Measurements from ENCODE around the gene MRPL20. TPM values are rescaled to one million over a fixed set of nuclear protein-coding genes. Genes with fewer than 3 reads are reported as not detected.

MRPL20 gene
- total and polyA plus RNA-seq, 9 of the 15 experiments (the other 6 are each of a cell fraction or from before 2014, with no cell fraction given), result 180 to 671 (median 229) TPM

DNA sequence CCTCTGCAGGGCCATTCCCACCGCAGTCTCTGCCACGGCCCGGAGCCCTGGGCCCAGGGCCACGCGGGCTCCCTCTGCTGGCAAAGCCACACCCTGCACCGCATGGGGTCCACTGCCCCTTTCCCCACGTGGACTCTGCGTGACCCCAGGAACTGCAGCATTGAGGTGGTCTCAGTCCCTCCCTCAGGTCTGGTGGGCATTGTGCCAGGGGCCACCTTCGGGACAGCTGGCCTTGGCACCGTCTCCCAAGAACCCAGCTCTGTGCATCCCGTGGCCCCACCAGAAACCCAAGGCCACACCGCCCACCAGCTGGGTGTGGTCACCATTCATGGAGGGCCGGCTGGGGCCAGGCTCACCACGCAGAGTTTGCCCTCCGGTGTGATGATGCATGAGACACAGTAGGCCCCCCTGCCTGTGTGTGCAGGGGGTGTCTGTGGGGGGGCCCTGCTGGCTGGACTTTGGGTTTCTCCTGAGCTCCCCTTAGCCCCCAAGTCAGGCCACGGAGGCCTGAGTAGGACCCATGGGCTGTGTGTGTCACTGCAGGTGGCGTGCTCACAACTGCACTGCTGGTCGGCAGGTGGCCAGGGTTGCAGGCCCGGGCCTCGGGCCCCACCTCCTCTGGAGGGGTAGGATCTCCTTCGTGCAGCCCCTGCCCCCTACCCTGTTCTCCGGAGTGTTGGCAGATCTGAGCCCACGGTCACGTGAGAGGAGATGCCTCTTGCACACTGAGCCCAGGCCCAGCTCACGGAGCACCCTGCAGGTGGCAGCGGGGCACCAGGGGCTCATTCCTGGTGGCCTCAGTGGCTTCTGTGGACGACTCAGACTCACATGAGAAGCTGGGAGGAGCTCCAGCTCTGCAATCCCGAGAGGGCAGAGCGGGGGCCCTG lies 34.2 kb upstream of the MRPL20 start (continued):
- TF ChIP-seq, protein P1, sequence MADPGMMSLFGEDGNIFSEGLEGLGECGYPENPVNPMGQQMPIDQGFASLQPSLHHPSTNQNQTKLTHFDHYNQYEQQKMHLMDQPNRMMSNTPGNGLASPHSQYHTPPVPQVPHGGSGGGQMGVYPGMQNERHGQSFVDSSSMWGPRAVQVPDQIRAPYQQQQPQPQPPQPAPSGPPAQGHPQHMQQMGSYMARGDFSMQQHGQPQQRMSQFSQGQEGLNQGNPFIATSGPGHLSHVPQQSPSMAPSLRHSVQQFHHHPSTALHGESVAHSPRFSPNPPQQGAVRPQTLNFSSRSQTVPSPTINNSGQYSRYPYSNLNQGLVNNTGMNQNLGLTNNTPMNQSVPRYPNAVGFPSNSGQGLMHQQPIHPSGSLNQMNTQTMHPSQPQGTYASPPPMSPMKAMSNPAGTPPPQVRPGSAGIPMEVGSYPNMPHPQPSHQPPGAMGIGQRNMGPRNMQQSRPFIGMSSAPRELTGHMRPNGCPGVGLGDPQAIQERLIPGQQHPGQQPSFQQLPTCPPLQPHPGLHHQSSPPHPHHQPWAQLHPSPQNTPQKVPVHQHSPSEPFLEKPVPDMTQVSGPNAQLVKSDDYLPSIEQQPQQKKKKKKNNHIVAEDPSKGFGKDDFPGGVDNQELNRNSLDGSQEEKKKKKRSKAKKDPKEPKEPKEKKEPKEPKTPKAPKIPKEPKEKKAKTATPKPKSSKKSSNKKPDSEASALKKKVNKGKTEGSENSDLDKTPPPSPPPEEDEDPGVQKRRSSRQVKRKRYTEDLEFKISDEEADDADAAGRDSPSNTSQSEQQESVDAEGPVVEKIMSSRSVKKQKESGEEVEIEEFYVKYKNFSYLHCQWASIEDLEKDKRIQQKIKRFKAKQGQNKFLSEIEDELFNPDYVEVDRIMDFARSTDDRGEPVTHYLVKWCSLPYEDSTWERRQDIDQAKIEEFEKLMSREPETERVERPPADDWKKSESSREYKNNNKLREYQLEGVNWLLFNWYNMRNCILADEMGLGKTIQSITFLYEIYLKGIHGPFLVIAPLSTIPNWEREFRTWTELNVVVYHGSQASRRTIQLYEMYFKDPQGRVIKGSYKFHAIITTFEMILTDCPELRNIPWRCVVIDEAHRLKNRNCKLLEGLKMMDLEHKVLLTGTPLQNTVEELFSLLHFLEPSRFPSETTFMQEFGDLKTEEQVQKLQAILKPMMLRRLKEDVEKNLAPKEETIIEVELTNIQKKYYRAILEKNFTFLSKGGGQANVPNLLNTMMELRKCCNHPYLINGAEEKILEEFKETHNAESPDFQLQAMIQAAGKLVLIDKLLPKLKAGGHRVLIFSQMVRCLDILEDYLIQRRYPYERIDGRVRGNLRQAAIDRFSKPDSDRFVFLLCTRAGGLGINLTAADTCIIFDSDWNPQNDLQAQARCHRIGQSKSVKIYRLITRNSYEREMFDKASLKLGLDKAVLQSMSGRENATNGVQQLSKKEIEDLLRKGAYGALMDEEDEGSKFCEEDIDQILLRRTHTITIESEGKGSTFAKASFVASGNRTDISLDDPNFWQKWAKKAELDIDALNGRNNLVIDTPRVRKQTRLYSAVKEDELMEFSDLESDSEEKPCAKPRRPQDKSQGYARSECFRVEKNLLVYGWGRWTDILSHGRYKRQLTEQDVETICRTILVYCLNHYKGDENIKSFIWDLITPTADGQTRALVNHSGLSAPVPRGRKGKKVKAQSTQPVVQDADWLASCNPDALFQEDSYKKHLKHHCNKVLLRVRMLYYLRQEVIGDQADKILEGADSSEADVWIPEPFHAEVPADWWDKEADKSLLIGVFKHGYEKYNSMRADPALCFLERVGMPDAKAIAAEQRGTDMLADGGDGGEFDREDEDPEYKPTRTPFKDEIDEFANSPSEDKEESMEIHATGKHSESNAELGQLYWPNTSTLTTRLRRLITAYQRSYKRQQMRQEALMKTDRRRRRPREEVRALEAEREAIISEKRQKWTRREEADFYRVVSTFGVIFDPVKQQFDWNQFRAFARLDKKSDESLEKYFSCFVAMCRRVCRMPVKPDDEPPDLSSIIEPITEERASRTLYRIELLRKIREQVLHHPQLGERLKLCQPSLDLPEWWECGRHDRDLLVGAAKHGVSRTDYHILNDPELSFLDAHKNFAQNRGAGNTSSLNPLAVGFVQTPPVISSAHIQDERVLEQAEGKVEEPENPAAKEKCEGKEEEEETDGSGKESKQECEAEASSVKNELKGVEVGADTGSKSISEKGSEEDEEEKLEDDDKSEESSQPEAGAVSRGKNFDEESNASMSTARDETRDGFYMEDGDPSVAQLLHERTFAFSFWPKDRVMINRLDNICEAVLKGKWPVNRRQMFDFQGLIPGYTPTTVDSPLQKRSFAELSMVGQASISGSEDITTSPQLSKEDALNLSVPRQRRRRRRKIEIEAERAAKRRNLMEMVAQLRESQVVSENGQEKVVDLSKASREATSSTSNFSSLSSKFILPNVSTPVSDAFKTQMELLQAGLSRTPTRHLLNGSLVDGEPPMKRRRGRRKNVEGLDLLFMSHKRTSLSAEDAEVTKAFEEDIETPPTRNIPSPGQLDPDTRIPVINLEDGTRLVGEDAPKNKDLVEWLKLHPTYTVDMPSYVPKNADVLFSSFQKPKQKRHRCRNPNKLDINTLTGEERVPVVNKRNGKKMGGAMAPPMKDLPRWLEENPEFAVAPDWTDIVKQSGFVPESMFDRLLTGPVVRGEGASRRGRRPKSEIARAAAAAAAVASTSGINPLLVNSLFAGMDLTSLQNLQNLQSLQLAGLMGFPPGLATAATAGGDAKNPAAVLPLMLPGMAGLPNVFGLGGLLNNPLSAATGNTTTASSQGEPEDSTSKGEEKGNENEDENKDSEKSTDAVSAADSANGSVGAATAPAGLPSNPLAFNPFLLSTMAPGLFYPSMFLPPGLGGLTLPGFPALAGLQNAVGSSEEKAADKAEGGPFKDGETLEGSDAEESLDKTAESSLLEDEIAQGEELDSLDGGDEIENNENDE (IDR thresholded peaks at IDR 0.05; ENCODE audit: low read depth, low read length), result no peak
- no peak for TF ChIP-seq CBX8 (IDR thresholded peaks at IDR 0.05; ENCODE audit: borderline replicate concordance, extremely low read depth, low read depth, low read length, poor library complexity, severe bottlenecking)
- no peak for TF ChIP-seq NR1H2 (CRISPR knock-in tag; IDR thresholded peaks at IDR 0.05)
- no peak for TF ChIP-seq FOXM1 (IDR thresholded peaks at IDR 0.05; ENCODE audit: low read depth)
- 0 out of 2 replicates have a peak, but pooled peaks have one; percentile 60 for TF ChIP-seq FOXM1 (CRISPR knock-in tag; IDR thresholded peaks at IDR 0.05; ENCODE audit: low read depth)
- TF ChIP-seq THAP12 (CRISPR knock-in tag; IDR thresholded peaks at IDR 0.05), result no peak
- TF ChIP-seq ZNF766 (CRISPR knock-in tag; conservative IDR thresholded peaks at IDR 0.05), result no peak
- no peak for TF ChIP-seq ZFP1 (CRISPR knock-in tag; IDR thresholded peaks at IDR 0.05)
- TF ChIP-seq FOXA3 (CRISPR knock-in tag; conservative IDR thresholded peaks at IDR 0.05 in 1 of 2, IDR thresholded peaks at IDR 0.05 in 1 of 2), result 0 out of 4 replicates have a peak, but pooled peaks of 1 of the 2 experiments have one; percentile 20
- no peak for TF ChIP-seq MED1 (CRISPR knock-in tag; IDR thresholded peaks at IDR 0.05; ENCODE audit: borderline replicate concordance)
- no peak for TF ChIP-seq SMAD2 (IDR thresholded peaks at IDR 0.05; ENCODE audit: low read depth, low read length)
- no peak for TF ChIP-seq FOXK1 (CRISPR knock-in tag; IDR thresholded peaks at IDR 0.05; ENCODE audit: borderline replicate concordance)
